Measurements from ENCODE around the gene ADGRB3. TPM values are rescaled to one million over a fixed set of nuclear protein-coding genes. Genes with fewer than 3 reads are reported as not detected.

ADGRB3 gene
- total RNA-seq (10 to 100 TPM; 26.9 to 99.7 TPM), polyA plus RNA-seq (ENCODE audit: insufficient read length in 2 of 2) (10 to 100 TPM; 55.3 to 65.1 TPM)
- long read RNA-seq, donor 1, partial matches to known transcripts, result 6 of 6 reads
- long read RNA-seq, donor 1, other reads (novel, unspliced or antisense), result 0 of 6 reads
- long read RNA-seq, donor 2, full-length matches to known transcripts, result 1 of 1 reads
- long read RNA-seq, donor 2, partial matches to known transcripts, result 0 of 1 reads
- long read RNA-seq, donor 2, other reads (novel, unspliced or antisense), result 0 of 1 reads
- long read RNA-seq, donor 3, partial matches to known transcripts, result 0 of 1 reads
- long read RNA-seq, donor 3, other reads (novel, unspliced or antisense), result 0 of 1 reads
- long read RNA-seq, donor 4, result 0 reads

DNA sequence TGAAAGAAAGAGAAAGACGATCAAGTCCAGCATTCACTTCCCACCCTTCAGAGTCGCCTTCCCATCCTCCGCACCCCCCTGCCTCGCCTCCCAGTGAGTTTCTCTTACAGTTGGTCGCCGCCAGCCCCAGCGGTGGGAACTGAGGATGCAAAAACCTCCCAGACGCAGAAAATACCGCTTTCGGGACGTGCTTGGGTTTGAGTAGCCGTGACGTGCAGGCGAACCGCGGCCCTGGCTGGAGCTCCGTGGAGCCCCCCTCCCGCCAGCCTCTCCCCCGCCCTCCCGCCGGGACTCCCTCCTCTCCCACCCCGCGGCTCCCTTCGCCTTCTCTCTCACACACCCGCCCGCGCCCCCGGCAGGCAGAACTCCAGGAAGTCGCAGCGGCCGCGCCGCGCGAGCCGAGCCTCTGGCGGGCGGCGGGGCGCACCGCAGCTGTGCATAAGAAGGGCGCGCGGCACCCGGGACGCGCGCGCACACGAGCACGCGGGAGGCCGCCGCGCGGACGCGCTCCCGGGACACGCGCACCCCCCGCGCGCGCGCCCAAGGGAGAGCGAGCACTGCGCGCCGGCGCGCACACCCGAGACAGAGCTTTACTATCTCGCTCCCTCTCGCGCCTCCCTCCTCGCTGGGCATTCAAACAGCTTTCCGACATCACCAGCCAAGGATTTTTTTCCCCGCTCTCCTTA is at the start of gene ADGRB3:
ADGRB3 (plus strand) TSS at position 557 of the 686 bp plus-strand sequence. CDS start 3,394 bp downstream, outside the sequence.
- Histone ChIP-seq H3K27ac (ENCODE audit: low read depth, low read length) (peak within 1 kb of the TSS; percentile 96), H3K36me3 (ENCODE audit: control insufficient read depth, insufficient read depth, low read length) (no peaks in the 10 kb centered on the region), H3K27me3 (ENCODE audit: control insufficient read depth, insufficient read depth, low read length) (peaks cover 2% of the 10 kb centered on the region), H3K9me3 (ENCODE audit: control insufficient read depth, insufficient read depth, low read length) (no peaks in the 10 kb centered on the region), H3K4me3 (ENCODE audit: low read depth, low read length) (peak within 1 kb of the TSS; percentile 93), H3K4me1 (ENCODE audit: control insufficient read depth, insufficient read depth, low read length) (peaks cover 8% of the 10 kb centered on the region)
- DNase-seq (ENCODE audit: low read depth in 4 of 6, low spot score in 6 of 6), result peak; percentile 84 to 97 (median 86)
- under 1% methylated on average over 70 of the region's 79 CpGs for WGBS (ENCODE audit: insufficient coverage)

DNA sequence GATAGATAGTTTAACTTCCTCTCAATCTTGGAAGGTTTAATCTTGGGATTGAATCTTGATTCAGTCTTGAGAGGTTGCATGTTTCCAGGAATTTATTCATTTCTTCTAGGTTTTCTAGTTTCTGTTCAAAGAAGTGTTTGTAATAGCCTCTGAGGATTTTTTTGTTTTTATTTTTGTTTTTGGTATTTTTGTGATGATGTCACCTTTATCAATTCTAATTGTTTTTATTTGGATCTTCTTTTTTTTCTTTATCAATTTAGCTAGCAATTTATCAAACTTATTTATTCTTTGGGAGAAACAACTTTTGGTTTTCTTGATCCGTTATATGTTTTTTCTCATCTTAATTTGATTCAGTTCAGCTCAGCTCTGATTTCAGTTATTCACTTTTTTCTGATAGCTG is 41.5 kb upstream of the ADGRB3 start:
- H3K27me3 ChIP-seq (ENCODE audit: control insufficient read depth, insufficient read depth, low read length), result no peaks in the 10 kb centered on the region
- H3K9me3 ChIP-seq (ENCODE audit: control insufficient read depth, insufficient read depth, low read length), result no peaks in the 10 kb centered on the region
- H3K27ac ChIP-seq (ENCODE audit: low read depth, low read length), result no peak overlapping the region
- H3K36me3 ChIP-seq (ENCODE audit: control insufficient read depth, insufficient read depth, low read length), result no peaks in the 10 kb centered on the region
- no CpG with 5 or more reads among the region's 1 CpG for WGBS (ENCODE audit: insufficient coverage)
- no peak for DNase-seq (ENCODE audit: low read depth in 4 of 6, low spot score in 6 of 6)
- no peak overlapping the region for H3K4me3 ChIP-seq (ENCODE audit: low read depth, low read length)
- H3K4me1 ChIP-seq (ENCODE audit: control insufficient read depth, insufficient read depth, low read length), result no peaks in the 10 kb centered on the region

DNA sequence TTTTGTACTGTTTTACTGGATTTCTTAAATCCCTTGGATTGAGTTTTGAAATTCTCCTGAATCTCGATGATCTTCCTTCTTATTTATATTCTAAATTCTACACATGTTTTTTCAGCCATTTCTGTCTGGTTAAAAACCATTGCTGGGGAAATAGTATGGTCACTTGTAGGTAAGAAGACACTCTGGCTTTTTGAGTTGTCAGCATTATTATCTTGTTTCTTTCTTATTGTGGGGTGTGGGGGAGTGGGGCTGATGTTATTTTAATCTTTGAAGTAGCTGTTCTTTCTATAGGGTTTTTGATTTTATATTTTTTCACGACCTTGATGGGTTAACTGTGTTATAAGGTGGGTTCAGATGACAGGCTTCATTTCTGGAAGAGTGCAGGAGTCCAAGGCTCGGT is 37.4 kb upstream of the ADGRB3 start:
- no peaks in the 10 kb centered on the region for H3K36me3 ChIP-seq (ENCODE audit: control insufficient read depth, insufficient read depth, low read length)
- H3K27me3 ChIP-seq (ENCODE audit: control insufficient read depth, insufficient read depth, low read length), result no peaks in the 10 kb centered on the region
- WGBS (ENCODE audit: insufficient coverage), result 100% methylated on average over 1 of the region's 3 CpGs
- H3K9me3 ChIP-seq (ENCODE audit: control insufficient read depth, insufficient read depth, low read length), result no peaks in the 10 kb centered on the region
- H3K4me3 ChIP-seq (ENCODE audit: low read depth, low read length), result no peak overlapping the region
- no peak for DNase-seq (ENCODE audit: low read depth in 4 of 6, low spot score in 6 of 6)
- no peaks in the 10 kb centered on the region for H3K4me1 ChIP-seq (ENCODE audit: control insufficient read depth, insufficient read depth, low read length)
- no peak overlapping the region for H3K27ac ChIP-seq (ENCODE audit: low read depth, low read length)

- no peak overlapping the region for H3K4me3 ChIP-seq (ENCODE audit: low read depth, low read length)
- no peaks in the 10 kb centered on the region for H3K4me1 ChIP-seq (ENCODE audit: control insufficient read depth, insufficient read depth, low read length)
- no peaks in the 10 kb centered on the region for H3K27me3 ChIP-seq (ENCODE audit: control insufficient read depth, insufficient read depth, low read length)
- no peak overlapping the region for H3K27ac ChIP-seq (ENCODE audit: low read depth, low read length)
- no peaks in the 10 kb centered on the region for H3K9me3 ChIP-seq (ENCODE audit: control insufficient read depth, insufficient read depth, low read length)
- DNase-seq (ENCODE audit: low read depth in 4 of 6, low spot score in 6 of 6), result peak in 1 of 6 donors; percentile 76
- H3K36me3 ChIP-seq (ENCODE audit: control insufficient read depth, insufficient read depth, low read length), result no peaks in the 10 kb centered on the region
Observed at GRCh38 chr6:68615938-68616337, 19.1 kb upstream of the ADGRB3 start.

- no peaks in the 10 kb centered on the region for H3K27me3 ChIP-seq (ENCODE audit: control insufficient read depth, insufficient read depth, low read length)
- H3K4me1 ChIP-seq (ENCODE audit: control insufficient read depth, insufficient read depth, low read length), result no peaks in the 10 kb centered on the region
- no peaks in the 10 kb centered on the region for H3K36me3 ChIP-seq (ENCODE audit: control insufficient read depth, insufficient read depth, low read length)
- WGBS (ENCODE audit: insufficient coverage), result 100% methylated on average over 6 of the region's 6 CpGs
- no peak overlapping the region for H3K27ac ChIP-seq (ENCODE audit: low read depth, low read length)
- DNase-seq (ENCODE audit: low read depth in 4 of 6, low spot score in 6 of 6), result no peak
- H3K4me3 ChIP-seq (ENCODE audit: low read depth, low read length), result no peak overlapping the region
- H3K9me3 ChIP-seq (ENCODE audit: control insufficient read depth, insufficient read depth, low read length), result no peaks in the 10 kb centered on the region
Observed at GRCh38 chr6:68625998-68626397, 9.1 kb upstream of the ADGRB3 start.

- Histone ChIP-seq H3K36me3 (ENCODE audit: control insufficient read depth, insufficient read depth, low read length) (no peaks in the 10 kb centered on the region), H3K4me1 (ENCODE audit: control insufficient read depth, insufficient read depth, low read length) (no peaks in the 10 kb centered on the region), H3K4me3 (ENCODE audit: low read depth, low read length) (no peak overlapping the region), H3K27me3 (ENCODE audit: control insufficient read depth, insufficient read depth, low read length) (peaks cover 2% of the 10 kb centered on the region), H3K27ac (ENCODE audit: low read depth, low read length) (no peak overlapping the region), H3K9me3 (ENCODE audit: control insufficient read depth, insufficient read depth, low read length) (no peaks in the 10 kb centered on the region)
- DNase-seq (ENCODE audit: low read depth in 4 of 6, low spot score in 6 of 6), result no peak
- WGBS (ENCODE audit: insufficient coverage), result no CpG with 5 or more reads among the region's 2 CpGs
Observed at GRCh38 chr6:68628161-68628560, 6.9 kb upstream of the ADGRB3 start.

GRCh38 chr6:68632734-68633133 is 2.3 kb upstream of the ADGRB3 start:
- H3K9me3 ChIP-seq (ENCODE audit: control insufficient read depth, insufficient read depth, low read length), result no peaks in the 10 kb centered on the region
- no peaks in the 10 kb centered on the region for H3K4me1 ChIP-seq (ENCODE audit: control insufficient read depth, insufficient read depth, low read length)
- DNase-seq (ENCODE audit: low read depth in 4 of 6, low spot score in 6 of 6), result peak in 1 of 6 donors; percentile 68
- peak overlapping the region; percentile 36 for H3K27ac ChIP-seq (ENCODE audit: low read depth, low read length)
- WGBS (ENCODE audit: insufficient coverage), result no CpG with 5 or more reads among the region's 3 CpGs
- no peaks in the 10 kb centered on the region for H3K36me3 ChIP-seq (ENCODE audit: control insufficient read depth, insufficient read depth, low read length)
- peak overlapping the region; percentile 93 for H3K4me3 ChIP-seq (ENCODE audit: low read depth, low read length)
- peaks cover 2% of the 10 kb centered on the region for H3K27me3 ChIP-seq (ENCODE audit: control insufficient read depth, insufficient read depth, low read length)

GRCh38 chr6:68633281-68633971 is 1.7 kb upstream of the ADGRB3 start:
- Histone ChIP-seq H3K4me3 (ENCODE audit: low read depth, low read length) (peak overlapping the region; percentile 93), H3K36me3 (ENCODE audit: control insufficient read depth, insufficient read depth, low read length) (no peaks in the 10 kb centered on the region), H3K27me3 (ENCODE audit: control insufficient read depth, insufficient read depth, low read length) (peaks cover 2% of the 10 kb centered on the region), H3K9me3 (ENCODE audit: control insufficient read depth, insufficient read depth, low read length) (no peaks in the 10 kb centered on the region), H3K4me1 (ENCODE audit: control insufficient read depth, insufficient read depth, low read length) (no peaks in the 10 kb centered on the region), H3K27ac (ENCODE audit: low read depth, low read length) (peak overlapping the region; percentile 96)
- no CpG with 5 or more reads among the region's 9 CpGs for WGBS (ENCODE audit: insufficient coverage)
- peak in 1 of 6 donors; percentile 41 for DNase-seq (ENCODE audit: low read depth in 4 of 6, low spot score in 6 of 6)

DNA sequence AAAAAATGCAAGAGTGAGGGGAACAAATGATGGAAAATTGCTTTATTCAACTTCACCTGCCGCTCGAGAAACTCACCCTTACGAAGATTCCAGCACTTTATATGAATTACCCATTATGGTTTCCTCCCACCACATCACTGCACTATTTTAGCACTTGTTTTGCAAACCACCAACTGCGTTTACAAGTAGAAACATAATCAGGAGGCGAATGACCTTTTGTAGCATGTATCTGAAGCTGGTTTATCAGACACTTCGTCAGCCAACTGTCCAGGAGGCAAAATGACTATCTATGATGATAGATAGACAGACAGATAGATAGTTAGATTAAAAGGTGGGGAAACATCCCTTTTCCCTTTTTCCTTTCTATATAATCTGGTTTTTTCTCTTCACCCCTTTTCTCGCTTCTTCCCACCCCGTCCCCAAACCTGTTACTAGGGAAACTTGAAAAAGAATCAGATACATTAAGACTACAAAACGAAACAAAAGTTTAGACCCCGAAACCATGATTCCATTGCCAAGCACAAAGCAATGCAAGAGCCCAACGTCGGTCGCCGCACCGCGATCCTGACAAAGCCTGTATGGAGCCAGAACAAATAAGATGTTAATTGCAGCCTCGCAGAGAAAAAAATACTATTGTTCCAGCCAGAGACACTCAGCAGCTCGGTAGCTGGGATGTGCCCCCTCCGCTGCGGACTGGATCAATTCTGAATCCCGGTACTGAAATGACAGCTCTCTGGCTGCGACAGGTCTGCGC is 933 bp upstream of the ADGRB3 start:
- Histone ChIP-seq H3K27ac (ENCODE audit: low read depth, low read length) (peak overlapping the region; percentile 96), H3K36me3 (ENCODE audit: control insufficient read depth, insufficient read depth, low read length) (no peaks in the 10 kb centered on the region), H3K27me3 (ENCODE audit: control insufficient read depth, insufficient read depth, low read length) (peaks cover 2% of the 10 kb centered on the region), H3K4me1 (ENCODE audit: control insufficient read depth, insufficient read depth, low read length) (peaks cover 1% of the 10 kb centered on the region), H3K9me3 (ENCODE audit: control insufficient read depth, insufficient read depth, low read length) (no peaks in the 10 kb centered on the region), H3K4me3 (ENCODE audit: low read depth, low read length) (peak overlapping the region; percentile 93)
- WGBS (ENCODE audit: insufficient coverage), result 0% methylated on average over 19 of the region's 23 CpGs
- DNase-seq (ENCODE audit: low read depth in 4 of 6, low spot score in 6 of 6), result peak in 2 of 6 donors; percentile 62 to 85
